ENCODE data around the gene RPUSD3. TPM values are rescaled to one million over a fixed set of nuclear protein-coding genes. Genes with fewer than 3 reads are reported as not detected.

RPUSD3 gene
- total RNA-seq, 4 donors from 2014 or later = 36.2 to 49.7 (median 37.5) TPM

GRCh38 chr3:9812870-9813483 is 30.8 kb downstream of the RPUSD3 start:
- Histone ChIP-seq H3K27ac (no peak overlapping the region), H3K4me3 (replicated peaks in 1 of 3) (no peak overlapping the region), H3K4me1 (peaks cover 0 to 16% of the 10 kb centered on the region in 2 donors), H3K9me3 (no peaks in the 10 kb centered on the region), H3K36me3 (no peaks in the 10 kb centered on the region), H3K27me3 (no peaks in the 10 kb centered on the region)
- intact Hi-C loops (cut with DNase I) = no loop called here
- no peak for DNase-seq
- TF ChIP-seq CTCF (IDR thresholded peaks at IDR 0.05) (no peak), POLR2A (IDR thresholded peaks at IDR 0.05) (no peak)
- 93 to 95% methylated on average over 9 of the region's 9 CpGs for WGBS, 2 donors

GRCh38 chr3:9810846-9811245 is 33.0 kb downstream of the RPUSD3 start:
- Histone ChIP-seq H3K4me1 (peaks cover 0 to 16% of the 10 kb centered on the region in 2 donors), H3K27me3 (no peaks in the 10 kb centered on the region), H3K27ac (peak overlapping the region in 2 of 3 donors; percentile 76 to 96), H3K36me3 (peaks cover 11 to 12% of the 10 kb centered on the region in 2 donors), H3K4me3 (replicated peaks in 1 of 3) (peak overlapping the region in 1 of 3 donors; percentile 65), H3K9me3 (no peaks in the 10 kb centered on the region)
- TF ChIP-seq POLR2A (IDR thresholded peaks at IDR 0.05) (no peak), CTCF (IDR thresholded peaks at IDR 0.05) (no peak)
- WGBS, 2 donors = 57 to 74% methylated on average over 10 of the region's 10 CpGs
- DNase-seq = peak in 1 of 2 donors; percentile 10
- intact Hi-C loops (cut with DNase I) = no loop called here

GRCh38 chr3:9810433-9810770 is 33.4 kb downstream of the RPUSD3 start:
- H3K36me3 ChIP-seq = peaks cover 15 to 16% of the 10 kb centered on the region in 2 donors
- H3K27ac ChIP-seq = peak overlapping the region; percentile 76 to 96 (median 88)
- intact Hi-C loops (cut with DNase I) = no loop called here
- H3K27me3 ChIP-seq = no peaks in the 10 kb centered on the region
- H3K9me3 ChIP-seq = no peaks in the 10 kb centered on the region
- peak in 1 of 2 donors; percentile 8 for DNase-seq
- WGBS, 2 donors = 7 to 8% methylated on average over 17 to 18 of the region's 18 CpGs
- TF ChIP-seq CTCF (IDR thresholded peaks at IDR 0.05) (no peak), POLR2A (IDR thresholded peaks at IDR 0.05) (no peak)
- H3K4me1 ChIP-seq = peaks cover 0 to 16% of the 10 kb centered on the region in 2 donors
- H3K4me3 ChIP-seq (replicated peaks in 1 of 3) = peak overlapping the region; percentile 39 to 68 (median 65)

- intact Hi-C loops (cut with DNase I) = no loop called here
- TF ChIP-seq POLR2A (IDR thresholded peaks at IDR 0.05) = peak in 1 of 2 donors; percentile 72
- peak in 1 of 6 experiments; percentile 5 for TF ChIP-seq CTCF (IDR thresholded peaks at IDR 0.05)
- Histone ChIP-seq H3K4me1 (peaks cover 0 to 16% of the 10 kb centered on the region in 2 donors), H3K27me3 (no peaks in the 10 kb centered on the region), H3K36me3 (peaks cover 21 to 22% of the 10 kb centered on the region in 2 donors), H3K4me3 (replicated peaks in 1 of 3) (peak within 1 kb of the TSS; percentile 39 to 68 (median 65)), H3K9me3 (no peaks in the 10 kb centered on the region), H3K27ac (peak within 1 kb of the TSS; percentile 76 to 96 (median 88))
- WGBS, 2 donors = 5 to 6% methylated on average over 9 to 10 of the region's 76 CpGs
- DNase-seq = peak; percentile 78 to 82
Measured at GRCh38 chr3:9809615-9810432, 34.0 kb downstream of the RPUSD3 start, which contains the start of gene TTLL3. Gene TTLL3 (plus strand): TSS chr3:9810262. CDS start chr3:9810662, 400 bp downstream.

- WGBS, 2 donors = 85 to 93% methylated on average over 4 of the region's 4 CpGs
- intact Hi-C loops (cut with DNase I) = no loop called here
- Histone ChIP-seq H3K27ac (peak overlapping the region; percentile 76 to 96 (median 88)), H3K27me3 (no peaks in the 10 kb centered on the region), H3K4me1 (peaks cover 0 to 16% of the 10 kb centered on the region in 2 donors), H3K4me3 (replicated peaks in 1 of 3) (peak overlapping the region in 2 of 3 donors; percentile 65 to 68), H3K9me3 (no peaks in the 10 kb centered on the region), H3K36me3 (peaks cover 27 to 28% of the 10 kb centered on the region in 2 donors)
- peak; percentile 14 to 15 for DNase-seq
- TF ChIP-seq CTCF (IDR thresholded peaks at IDR 0.05) (no peak), POLR2A (IDR thresholded peaks at IDR 0.05) (no peak)
Measured at GRCh38 chr3:9809239-9809614, 34.6 kb downstream of the RPUSD3 start.

All from thyroid gland (tissue), 4 donors.